H9 (cell line): ENCODE results near the gene PWWP2B. TPM values are rescaled to one million over a fixed set of nuclear protein-coding genes. Genes with fewer than 3 reads are reported as not detected.

ENCODE experiments used
- DNase-seq: peaks from one replicate; pipeline ENCODE4 v3.0.0-alpha.2; 2017
- H2AFZ ChIP-seq: one replicate; pipeline ENCODE4 v1.6.1; 2013; ENCODE audit warnings: mild to moderate bottlenecking, low read length, control low read depth, moderate library complexity
- H2AK5ac ChIP-seq: 2 replicates; pipeline ENCODE4 v1.6.1; 2013; ENCODE audit warnings: low read length, control low read depth, mixed read lengths; ENCODE audit not compliant: insufficient read length
- H2BK120ac ChIP-seq: one replicate; pipeline ENCODE4 v1.6.1; 2013; ENCODE audit warnings: low read depth, mild to moderate bottlenecking, low read length, control low read depth, inconsistent platforms; ENCODE audit not compliant: poor library complexity, severe bottlenecking
- H2BK12ac ChIP-seq: 2 replicates; pipeline ENCODE4 v1.6.1; 2013; ENCODE audit warnings: low read length, control low read depth, mixed read lengths, low read depth; ENCODE audit not compliant: insufficient read length
- H2BK15ac ChIP-seq: 2 replicates; pipeline ENCODE4 v1.6.1; 2013; ENCODE audit warnings: low read depth, low read length, control low read depth
- H2BK20ac ChIP-seq: one replicate; pipeline ENCODE4 v1.6.1; 2013; ENCODE audit warnings: low read depth, mild to moderate bottlenecking, low read length, control low read depth, inconsistent platforms; ENCODE audit not compliant: poor library complexity, severe bottlenecking
- H2BK5ac ChIP-seq: 2 replicates; pipeline ENCODE4 v1.6.1; 2013; ENCODE audit warnings: low read length, control low read depth, mixed read lengths; ENCODE audit not compliant: insufficient read length
- H3K14ac ChIP-seq: 2 replicates; pipeline ENCODE4 v1.6.1; 2013; ENCODE audit warnings: low read length, control low read depth; ENCODE audit not compliant: insufficient read depth
- H3K18ac ChIP-seq: 2 replicates; pipeline ENCODE4 v1.6.1; 2013; ENCODE audit warnings: low read depth, mild to moderate bottlenecking, mixed read lengths, low read length, control low read depth; ENCODE audit not compliant: insufficient read length
- H3K23ac ChIP-seq: 2 replicates; pipeline ENCODE4 v1.6.1; 2013; ENCODE audit warnings: low read length, control low read depth, mixed read lengths, low read depth; ENCODE audit not compliant: insufficient read length
- H3K23me2 ChIP-seq: 2 replicates; pipeline ENCODE4 v1.6.1; 2013; ENCODE audit warnings: low read depth, mild to moderate bottlenecking, mixed read lengths, low read length, control low read depth; ENCODE audit not compliant: insufficient read length, poor library complexity, severe bottlenecking
- H3K27ac ChIP-seq: 2 replicates; pipeline ENCODE4 v1.5.1; 2013; ENCODE audit warnings: low read length, control low read depth, mixed read lengths, low read depth; ENCODE audit not compliant: insufficient read length
- H3K27me3 ChIP-seq: 2 replicates; pipeline ENCODE4 v1.6.1; 2013; ENCODE audit warnings: low read length, control low read depth, inconsistent platforms; ENCODE audit not compliant: insufficient read depth
- H3K4ac ChIP-seq: 2 replicates; pipeline ENCODE4 v1.6.1; 2013; ENCODE audit warnings: low read depth, mild to moderate bottlenecking, control low read depth, inconsistent platforms, low read length, moderate library complexity
- H3K4me1 ChIP-seq: 2 replicates; pipeline ENCODE4 v1.6.1; 2013; ENCODE audit warnings: low read length, control low read depth, inconsistent platforms; ENCODE audit not compliant: insufficient read depth
- H3K4me2 ChIP-seq: 2 replicates; pipeline ENCODE4 v1.6.1; 2013; ENCODE audit warnings: low read length, control low read depth, mixed read lengths; ENCODE audit not compliant: insufficient read length, insufficient read depth
- H3K56ac ChIP-seq: 2 replicates; pipeline ENCODE4 v1.6.1; 2013; ENCODE audit warnings: low read depth, mild to moderate bottlenecking, mixed read lengths, low read length, control low read depth; ENCODE audit not compliant: insufficient read length
- H3K79me1 ChIP-seq: 2 replicates; pipeline ENCODE4 v1.6.1; 2013; ENCODE audit warnings: low read depth, mild to moderate bottlenecking, moderate library complexity, low read length, control low read depth, inconsistent platforms; ENCODE audit not compliant: insufficient read depth, poor library complexity, severe bottlenecking
- H3K79me2 ChIP-seq: 2 replicates; pipeline ENCODE4 v1.6.1; 2013; ENCODE audit warnings: low read length, control low read depth, inconsistent platforms; ENCODE audit not compliant: insufficient read depth
- H3K9ac ChIP-seq: 2 replicates; pipeline ENCODE4 v1.6.1; 2013; ENCODE audit warnings: low read length, control low read depth, mixed read lengths; ENCODE audit not compliant: insufficient read length; ENCODE audit errors: extremely low read depth
- H3K9me3 ChIP-seq: one replicate; pipeline ENCODE4 v1.6.1; 2013; ENCODE audit warnings: low read depth, low read length, inconsistent platforms; ENCODE audit not compliant: control insufficient read depth
- H3T11ph ChIP-seq: one replicate; pipeline ENCODE4 v1.6.1; 2013; ENCODE audit warnings: mild to moderate bottlenecking, low read length, control low read depth, inconsistent platforms
- H4K20me1 ChIP-seq: one replicate; pipeline ENCODE4 v1.6.1; 2013; ENCODE audit not compliant: control insufficient read depth, insufficient read length, insufficient read depth
- H4K5ac ChIP-seq: 2 replicates; pipeline ENCODE4 v1.6.1; 2013; ENCODE audit warnings: low read depth, mild to moderate bottlenecking, mixed read lengths, low read length, control low read depth; ENCODE audit not compliant: insufficient read length
- H4K8ac ChIP-seq: replicated peaks from 2 replicates; pipeline ENCODE4 v1.6.1; 2013; ENCODE audit warnings: low read length, control low read depth, mixed read lengths, low read depth; ENCODE audit not compliant: insufficient read length
- H4K91ac ChIP-seq: 2 replicates; pipeline ENCODE4 v1.6.1; 2013; ENCODE audit warnings: low read depth, mild to moderate bottlenecking, moderate library complexity, mixed read lengths, low read length, control low read depth; ENCODE audit not compliant: insufficient read length
- H3K27ac Mint-ChIP-seq, 3 experiments: 2 replicates in 2 of 3; 3 replicates in 1 of 3; pipeline ENCODE4 v1.8.0; 2020 to 2021; ENCODE audit warnings: mixed read lengths in 3 of 3, mild to moderate bottlenecking in 1 of 3, moderate library complexity in 1 of 3
- H3K27me3 Mint-ChIP-seq: 2 replicates; pipeline ENCODE4 v1.8.0; 2021; ENCODE audit warnings: low read depth, mild to moderate bottlenecking, moderate library complexity, mixed read lengths
- H3K36me3 Mint-ChIP-seq, 3 experiments: 2 replicates in 2 of 3; 3 replicates in 1 of 3; pipeline ENCODE4 v1.8.0; 2020 to 2021; ENCODE audit warnings: low read depth in 3 of 3, mixed read lengths in 3 of 3; ENCODE audit not compliant: insufficient read depth in 1 of 3
- H3K4me1 Mint-ChIP-seq, 2 experiments: 2 replicates each; pipeline ENCODE4 v1.8.0; 2020; ENCODE audit warnings: mixed read lengths in 2 of 2
- H3K4me3 Mint-ChIP-seq, 2 experiments: 2 replicates in 1 of 2; 3 replicates in 1 of 2; pipeline ENCODE4 v1.8.0; 2020 to 2021; ENCODE audit warnings: mild to moderate bottlenecking in 2 of 2, mixed read lengths in 2 of 2, moderate library complexity in 1 of 2
- H3K9me3 Mint-ChIP-seq, 2 experiments: 2 replicates in 1 of 2; 3 replicates in 1 of 2; pipeline ENCODE4 v1.8.0; 2020; ENCODE audit warnings: mild to moderate bottlenecking in 2 of 2, mixed read lengths in 2 of 2, moderate library complexity in 1 of 2
- CTCF ChIP-seq: fragments of 200-600 bp; sonication (generic); conservative IDR thresholded peaks from 3 replicates; pipeline ENCODE4 v1.8.0; 2021; ENCODE audit warnings: antibody characterized with exemption, mild to moderate bottlenecking
- WGBS: extraction: QIAGEN DNeasy Blood & Tissue Kit; methylation state at CpG from one replicate; pipeline ENCODE4 v1.1.7; 2013; ENCODE audit warnings: missing lambda C conversion rate, low lambda C conversion rate, mixed read lengths; ENCODE audit not compliant: insufficient read length; ENCODE audit errors: extremely low coverage; 5-methylcytosine and 5-hydroxymethylcytosine counted together
- total RNA-seq: library from RNA; stranded (reverse); gene quantifications from 2 replicates; pipeline ENCODE4 v1.2.1, GENCODE V29; 2021

The PWWP2B gene
- total RNA-seq, 1 experiment from 2014 or later: 10.0 TPM

GRCh38 chr10:132366499-132366898 lies 30.5 kb upstream of the PWWP2B start:
- Mint-ChIP-seq H3K27ac (no peak overlapping the region), H3K27me3 (peaks cover 3% of the 10 kb centered on the region), H3K9me3 (peaks cover 3 to 4% of the 10 kb centered on the region in 2 experiments; a peak in 3 of 5 replicates), H3K4me3 (no peak overlapping the region), H3K4me1 (peaks cover 25 to 26% of the 10 kb centered on the region in 2 experiments), H3K36me3 (no peaks in the 10 kb centered on the region; a peak in 1 of 7 replicates)
- H3K56ac ChIP-seq: no peak overlapping the region
- H4K91ac ChIP-seq: no peak overlapping the region
- H3K23ac ChIP-seq: no peak overlapping the region
- no CpG with 5 or more reads among the region's 9 CpGs for WGBS
- H4K5ac ChIP-seq: no peak overlapping the region
- no peaks in the 10 kb centered on the region for H3K79me1 ChIP-seq
- no peak overlapping the region for H2BK20ac ChIP-seq
- no peak overlapping the region for H3K9ac ChIP-seq
- H4K8ac ChIP-seq: no peak overlapping the region
- H3K27me3 ChIP-seq: no peaks in the 10 kb centered on the region
- H4K20me1 ChIP-seq: no peaks in the 10 kb centered on the region
- H3K4ac ChIP-seq: no peak overlapping the region
- H2BK12ac ChIP-seq: no peak overlapping the region
- no peak overlapping the region for H3K14ac ChIP-seq
- H3K4me2 ChIP-seq: no peak overlapping the region
- no peaks in the 10 kb centered on the region for H3K9me3 ChIP-seq
- H2BK15ac ChIP-seq: no peak overlapping the region
- no peak overlapping the region for H2BK120ac ChIP-seq
- H3T11ph ChIP-seq: no peak overlapping the region
- H2AK5ac ChIP-seq: no peak overlapping the region
- TF ChIP-seq CTCF: no peak
- H2AFZ ChIP-seq: no peak overlapping the region
- H3K79me2 ChIP-seq: no peaks in the 10 kb centered on the region
- DNase-seq: no peak
- peaks cover 4% of the 10 kb centered on the region; the same call in 1 of the 2 replicates for H3K4me1 ChIP-seq
- no peak overlapping the region for H2BK5ac ChIP-seq
- H3K23me2 ChIP-seq: no peaks in the 10 kb centered on the region
- H3K18ac ChIP-seq: no peak overlapping the region
- no peak overlapping the region for H3K27ac ChIP-seq
